HUES64 (cell line): Measurements from ENCODE around the gene SRPX.

Experiments
- H3K27ac ChIP-seq: 2 replicates; pipeline ENCODE4 v1.7.0; 2013; ENCODE audit warnings: low read depth, low read length, inconsistent platforms
- H3K27me3 ChIP-seq: 2 replicates; pipeline ENCODE4 v1.6.1; 2013; ENCODE audit warnings: mild to moderate bottlenecking, low read length; ENCODE audit not compliant: insufficient read depth
- H3K36me3 ChIP-seq: 2 replicates; pipeline ENCODE4 v1.6.1; 2013; ENCODE audit warnings: mild to moderate bottlenecking, low read length; ENCODE audit not compliant: insufficient read depth
- H3K4me1 ChIP-seq: 2 replicates; pipeline ENCODE4 v1.6.1; 2013; ENCODE audit warnings: mild to moderate bottlenecking, low read length, moderate library complexity; ENCODE audit not compliant: insufficient read depth
- H3K4me3 ChIP-seq: 2 replicates; pipeline ENCODE4 v1.5.1; 2013; ENCODE audit warnings: mild to moderate bottlenecking, low read length, moderate library complexity
- H3K9ac ChIP-seq: 2 replicates; pipeline ENCODE4 v1.6.1; 2013; ENCODE audit warnings: mild to moderate bottlenecking, low read depth, low read length
- H3K9me3 ChIP-seq: 2 replicates; pipeline ENCODE4 v1.6.1; 2013; ENCODE audit warnings: low read depth, low read length; ENCODE audit not compliant: insufficient read depth
- WGBS: fragments of 150-250, 120-280 bp; methylation state at CpG from one replicate; pipeline ENCODE4 v1.1.7; 2013; ENCODE audit warnings: missing lambda C conversion rate; 5-methylcytosine and 5-hydroxymethylcytosine counted together

Gene SRPX

DNA sequence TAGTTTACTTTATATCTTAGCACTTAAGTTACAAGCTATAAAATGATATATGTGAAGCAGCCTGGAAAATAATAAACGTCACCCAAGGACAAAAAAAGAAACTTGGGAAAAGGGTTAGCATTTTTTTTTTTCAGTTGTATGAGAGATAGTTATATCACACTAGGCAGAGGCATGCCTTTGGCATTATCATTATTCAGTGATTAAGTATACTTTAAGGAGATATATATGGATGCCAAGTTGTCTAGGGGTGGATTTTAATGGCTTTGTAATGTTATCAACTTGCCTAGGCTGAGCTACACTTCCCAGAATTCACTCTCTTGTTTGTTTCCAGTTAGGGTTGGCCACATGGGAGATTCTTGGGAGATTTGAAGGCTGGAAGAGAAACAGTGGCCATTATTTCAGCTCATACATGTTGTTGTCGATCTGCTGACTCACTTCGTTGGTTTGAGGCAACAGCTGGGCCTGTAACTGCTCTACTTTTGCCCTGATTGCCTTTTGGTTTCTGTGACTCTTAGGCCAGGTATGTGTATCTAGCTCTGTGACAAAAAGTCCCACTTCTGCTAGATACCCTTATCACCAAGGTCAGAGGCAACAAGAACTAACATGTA, 11.5 kb upstream of the SRPX start:
- Histone ChIP-seq H3K27me3 (no peaks in the 10 kb centered on the region), H3K4me1 (peaks cover 4% of the 10 kb centered on the region; the same call in 1 of the 2 replicates), H3K4me3 (no peak overlapping the region), H3K9me3 (no peaks in the 10 kb centered on the region), H3K9ac (no peak overlapping the region), H3K36me3 (no peaks in the 10 kb centered on the region), H3K27ac (no peak overlapping the region)
- WGBS = 96% methylated on average over 3 of the region's 3 CpGs

DNA sequence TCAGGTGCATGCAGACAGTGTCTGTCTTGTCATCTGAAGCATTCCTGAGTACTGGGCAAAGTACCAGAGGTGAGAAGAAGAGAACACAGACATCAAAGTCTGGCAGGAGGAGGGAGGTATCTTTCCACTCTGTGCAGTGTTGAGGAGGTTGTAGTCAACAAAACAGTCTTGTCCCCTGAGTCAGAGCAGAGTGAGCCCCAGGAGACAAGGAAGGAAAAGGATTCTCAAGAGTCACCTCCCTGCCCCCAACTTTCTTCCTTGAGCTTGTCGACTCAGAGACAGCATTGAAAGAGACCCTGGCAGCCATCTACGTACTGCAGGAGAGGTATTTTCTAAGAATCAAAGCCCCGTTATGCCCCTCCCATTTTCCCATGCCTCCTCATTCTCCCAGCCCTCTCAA, 4.4 kb upstream of the SRPX start:
- no peak overlapping the region for H3K9ac ChIP-seq
- H3K27me3 ChIP-seq = peaks cover 27% of the 10 kb centered on the region
- H3K27ac ChIP-seq = no peak overlapping the region
- H3K36me3 ChIP-seq = no peaks in the 10 kb centered on the region
- WGBS = 25% methylated on average over 3 of the region's 3 CpGs
- H3K4me3 ChIP-seq = no peak overlapping the region
- H3K4me1 ChIP-seq = no peaks in the 10 kb centered on the region; the same call in 1 of the 2 replicates
- no peaks in the 10 kb centered on the region for H3K9me3 ChIP-seq

DNA sequence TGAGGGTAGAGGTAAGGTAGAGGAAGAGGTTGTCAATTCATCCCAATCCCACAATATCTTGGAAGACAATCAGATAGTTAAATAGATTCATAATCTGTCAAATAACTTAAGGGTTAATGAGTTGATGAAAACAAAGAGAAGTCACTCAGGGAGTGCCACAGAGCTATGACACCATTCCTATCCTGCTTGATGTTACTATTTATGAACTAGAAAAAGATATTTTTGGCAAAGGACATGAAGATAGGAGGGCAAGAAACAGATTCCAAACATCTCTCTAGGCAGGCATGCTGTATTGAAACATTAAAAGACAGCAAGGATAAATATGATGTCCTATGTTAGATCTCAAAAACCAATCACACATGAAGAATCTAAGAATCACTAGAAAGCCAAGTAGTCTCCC, 3.5 kb upstream of the SRPX start:
- peaks cover 5% of the 10 kb centered on the region; the same call in 1 of the 2 replicates for H3K4me1 ChIP-seq
- H3K27ac ChIP-seq = no peak overlapping the region
- H3K36me3 ChIP-seq = no peaks in the 10 kb centered on the region
- H3K9ac ChIP-seq = no peak overlapping the region
- no peak overlapping the region for H3K4me3 ChIP-seq
- peaks cover 36% of the 10 kb centered on the region for H3K27me3 ChIP-seq
- H3K9me3 ChIP-seq = no peaks in the 10 kb centered on the region

GRCh38 chrX:38221391-38221929, 789 bp upstream of the SRPX start:
- Histone ChIP-seq H3K27me3 (peaks cover 44% of the 10 kb centered on the region), H3K4me3 (peak overlapping the region; percentile 65)
- WGBS = 89% methylated on average over 8 of the region's 10 CpGs

GRCh38 chrX:38220024-38220414, 652 bp downstream of the SRPX start:
- Histone ChIP-seq H3K27me3 (peaks cover 44% of the 10 kb centered on the region), H3K27ac (no peak overlapping the region), H3K4me1 (peaks cover 7% of the 10 kb centered on the region; the same call in 1 of the 2 replicates), H3K4me3 (peak overlapping the region; percentile 65), H3K9me3 (no peaks in the 10 kb centered on the region), H3K9ac (peak overlapping the region; percentile 64), H3K36me3 (no peaks in the 10 kb centered on the region)
- under 1% methylated on average over 14 of the region's 14 CpGs for WGBS

More at GRCh38 chrX:38221391-38221929, 789 bp upstream of the SRPX start:
- Histone ChIP-seq H3K9ac (no peak overlapping the region), H3K4me1 (peaks cover 7% of the 10 kb centered on the region; the same call in 1 of the 2 replicates), H3K9me3 (no peaks in the 10 kb centered on the region), H3K36me3 (no peaks in the 10 kb centered on the region), H3K27ac (no peak overlapping the region)

GRCh38 chrX:38216642-38217041, 4.0 kb downstream of the SRPX start:
- H3K27ac ChIP-seq = no peak overlapping the region
- H3K4me3 ChIP-seq = no peak overlapping the region
- WGBS = 95% methylated on average over 2 of the region's 5 CpGs
- peaks cover 7% of the 10 kb centered on the region; the same call in 1 of the 2 replicates for H3K4me1 ChIP-seq
- no peaks in the 10 kb centered on the region for H3K9me3 ChIP-seq
- no peak overlapping the region for H3K9ac ChIP-seq
- no peaks in the 10 kb centered on the region for H3K36me3 ChIP-seq
- peaks cover 33% of the 10 kb centered on the region for H3K27me3 ChIP-seq

DNA sequence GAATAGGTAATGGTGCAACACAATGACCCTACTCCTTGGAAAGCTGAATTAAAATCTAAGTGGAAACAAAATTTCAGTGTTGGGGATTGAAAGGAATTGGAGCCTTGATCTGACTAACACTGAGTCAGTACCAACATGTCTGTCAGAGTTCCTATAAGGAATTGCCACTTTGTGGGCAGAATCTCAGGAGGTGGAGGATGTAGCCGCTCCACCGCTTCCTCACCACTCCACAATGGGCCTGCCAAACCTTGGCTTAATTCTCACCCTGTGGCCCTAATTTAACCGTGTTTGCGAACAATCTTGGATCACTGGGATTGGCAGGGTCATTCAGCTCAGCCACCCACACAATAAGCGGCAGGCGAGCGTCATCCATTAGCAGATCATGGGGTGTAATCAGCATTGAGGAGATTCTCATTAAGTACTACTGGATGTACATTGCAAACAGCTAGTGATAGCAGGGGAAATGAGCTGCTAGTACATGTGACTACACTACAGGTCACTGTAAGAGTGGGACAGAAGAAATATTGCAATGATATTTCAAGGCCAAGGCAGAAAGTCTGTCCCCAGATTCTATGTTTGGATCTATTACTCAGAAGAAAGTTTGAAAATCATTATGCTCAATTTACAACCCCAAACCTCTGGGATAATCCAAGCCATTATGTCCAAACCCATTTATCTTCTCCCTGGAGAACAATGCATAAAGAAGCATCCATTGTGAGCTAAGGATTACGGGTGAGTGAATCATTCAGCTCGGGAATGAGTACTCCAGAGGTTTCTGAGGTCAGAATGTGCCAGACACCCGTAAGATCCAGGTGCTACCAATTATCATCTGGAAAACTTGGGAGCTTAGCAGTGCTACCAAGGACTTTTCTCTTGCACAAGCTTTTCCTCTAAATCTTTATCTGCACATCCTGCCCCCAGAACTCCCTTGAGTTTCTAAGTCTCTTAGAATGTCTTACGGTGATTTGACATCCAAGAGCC, 5.8 kb downstream of the SRPX start:
- H3K9me3 ChIP-seq = no peaks in the 10 kb centered on the region
- H3K36me3 ChIP-seq = no peaks in the 10 kb centered on the region
- H3K27me3 ChIP-seq = peaks cover 15% of the 10 kb centered on the region
- H3K27ac ChIP-seq = no peak overlapping the region
- no peak overlapping the region for H3K4me3 ChIP-seq
- WGBS = 86% methylated on average over 11 of the region's 11 CpGs
- H3K9ac ChIP-seq = no peak overlapping the region
- H3K4me1 ChIP-seq = peaks cover 7% of the 10 kb centered on the region; the same call in 1 of the 2 replicates

DNA sequence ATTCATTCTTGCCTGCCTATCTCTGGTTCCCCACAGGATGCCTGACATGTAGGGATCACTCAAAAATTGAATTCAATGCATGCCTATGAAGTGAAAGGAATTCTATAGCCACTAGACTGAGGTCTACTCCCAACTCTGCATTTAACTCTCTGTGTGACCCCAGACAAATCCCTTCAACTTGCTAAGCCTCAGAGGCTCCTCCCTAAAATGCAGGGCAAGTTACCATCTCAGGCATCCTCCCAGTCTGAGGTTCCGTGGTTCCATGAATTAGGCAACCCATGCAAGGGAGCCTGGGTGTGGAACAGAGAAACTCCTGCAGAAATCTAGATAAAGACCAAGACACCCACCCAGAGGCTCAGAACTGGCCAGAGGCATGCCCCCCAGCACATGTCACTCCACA, 6.6 kb downstream of the SRPX start:
- peaks cover 2% of the 10 kb centered on the region; the same call in 1 of the 2 replicates for H3K4me1 ChIP-seq
- no peak overlapping the region for H3K27ac ChIP-seq
- no peaks in the 10 kb centered on the region for H3K9me3 ChIP-seq
- 100% methylated on average over 1 of the region's 1 CpG for WGBS
- no peaks in the 10 kb centered on the region for H3K36me3 ChIP-seq
- no peak overlapping the region for H3K4me3 ChIP-seq
- H3K27me3 ChIP-seq = peaks cover 7% of the 10 kb centered on the region
- no peak overlapping the region for H3K9ac ChIP-seq

- Histone ChIP-seq H3K27me3 (no peaks in the 10 kb centered on the region), H3K36me3 (no peaks in the 10 kb centered on the region), H3K27ac (no peak overlapping the region), H3K4me1 (no peaks in the 10 kb centered on the region), H3K9ac (no peak overlapping the region), H3K4me3 (no peak overlapping the region), H3K9me3 (no peaks in the 10 kb centered on the region)
- WGBS = 69% methylated on average over 3 of the region's 4 CpGs
Measured at GRCh38 chrX:38211891-38212635, 8.6 kb downstream of the SRPX start.

- Histone ChIP-seq H3K4me1 (no peaks in the 10 kb centered on the region), H3K9ac (no peak overlapping the region), H3K36me3 (no peaks in the 10 kb centered on the region), H3K27me3 (no peaks in the 10 kb centered on the region), H3K9me3 (no peaks in the 10 kb centered on the region), H3K27ac (no peak overlapping the region), H3K4me3 (no peak overlapping the region)
- WGBS = 91% methylated on average over 3 of the region's 3 CpGs
Measured at GRCh38 chrX:38206542-38206941, 14.1 kb downstream of the SRPX start.
